NOMO-1 treated with dmso at 0.1 percent for 144 hours (cell line): ENCODE measurements around the gene NBEAL2.

Experiments used
- DNase-seq: peaks from one replicate; lab custom pipeline; 2025; ENCODE audit not compliant: unreplicated experiment; lab: John Stamatoyannopoulos, UW

NBEAL2 gene, protein sequence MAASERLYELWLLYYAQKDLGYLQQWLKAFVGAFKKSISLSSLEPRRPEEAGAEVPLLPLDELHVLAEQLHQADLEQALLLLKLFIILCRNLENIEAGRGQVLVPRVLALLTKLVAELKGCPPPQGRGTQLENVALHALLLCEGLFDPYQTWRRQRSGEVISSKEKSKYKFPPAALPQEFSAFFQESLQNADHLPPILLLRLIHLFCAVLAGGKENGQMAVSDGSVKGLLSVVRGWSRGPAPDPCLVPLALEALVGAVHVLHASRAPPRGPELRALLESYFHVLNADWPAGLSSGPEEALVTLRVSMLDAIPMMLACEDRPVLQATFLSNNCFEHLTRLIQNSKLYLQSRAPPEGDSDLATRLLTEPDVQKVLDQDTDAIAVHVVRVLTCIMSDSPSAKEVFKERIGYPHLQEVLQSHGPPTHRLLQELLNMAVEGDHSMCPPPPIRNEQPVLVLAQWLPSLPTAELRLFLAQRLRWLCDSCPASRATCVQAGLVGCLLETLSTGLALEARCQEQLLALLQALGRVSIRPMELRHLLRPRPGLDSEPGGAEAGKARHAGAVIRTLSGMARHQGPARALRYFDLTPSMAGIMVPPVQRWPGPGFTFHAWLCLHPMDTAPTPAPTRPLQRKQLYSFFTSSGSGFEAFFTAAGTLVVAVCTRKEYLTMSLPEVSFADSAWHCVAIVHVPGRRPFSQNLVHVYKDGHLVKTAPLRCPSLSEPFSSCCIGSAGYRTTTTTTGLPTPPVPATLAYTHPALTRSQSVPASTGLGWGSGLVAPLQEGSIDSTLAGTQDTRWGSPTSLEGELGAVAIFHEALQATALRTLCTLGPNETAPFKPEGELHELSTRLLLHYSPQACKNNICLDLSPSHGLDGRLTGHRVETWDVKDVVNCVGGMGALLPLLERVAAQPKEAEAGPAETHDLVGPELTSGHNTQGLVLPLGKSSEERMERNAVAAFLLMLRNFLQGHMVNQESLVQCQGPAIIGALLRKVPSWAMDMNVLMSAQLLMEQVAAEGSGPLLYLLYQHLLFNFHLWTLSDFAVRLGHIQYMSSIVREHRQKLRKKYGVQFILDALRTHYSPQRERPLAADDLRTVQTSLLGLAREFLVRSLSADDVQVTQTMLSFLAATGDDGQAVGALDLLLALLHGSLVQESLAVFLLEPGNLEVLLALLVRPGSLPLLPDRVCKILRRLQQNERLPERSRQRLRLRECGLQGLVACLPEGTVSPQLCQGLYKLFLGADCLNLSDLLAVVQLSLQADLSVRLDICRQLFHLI (N-terminal part only)

DNA sequence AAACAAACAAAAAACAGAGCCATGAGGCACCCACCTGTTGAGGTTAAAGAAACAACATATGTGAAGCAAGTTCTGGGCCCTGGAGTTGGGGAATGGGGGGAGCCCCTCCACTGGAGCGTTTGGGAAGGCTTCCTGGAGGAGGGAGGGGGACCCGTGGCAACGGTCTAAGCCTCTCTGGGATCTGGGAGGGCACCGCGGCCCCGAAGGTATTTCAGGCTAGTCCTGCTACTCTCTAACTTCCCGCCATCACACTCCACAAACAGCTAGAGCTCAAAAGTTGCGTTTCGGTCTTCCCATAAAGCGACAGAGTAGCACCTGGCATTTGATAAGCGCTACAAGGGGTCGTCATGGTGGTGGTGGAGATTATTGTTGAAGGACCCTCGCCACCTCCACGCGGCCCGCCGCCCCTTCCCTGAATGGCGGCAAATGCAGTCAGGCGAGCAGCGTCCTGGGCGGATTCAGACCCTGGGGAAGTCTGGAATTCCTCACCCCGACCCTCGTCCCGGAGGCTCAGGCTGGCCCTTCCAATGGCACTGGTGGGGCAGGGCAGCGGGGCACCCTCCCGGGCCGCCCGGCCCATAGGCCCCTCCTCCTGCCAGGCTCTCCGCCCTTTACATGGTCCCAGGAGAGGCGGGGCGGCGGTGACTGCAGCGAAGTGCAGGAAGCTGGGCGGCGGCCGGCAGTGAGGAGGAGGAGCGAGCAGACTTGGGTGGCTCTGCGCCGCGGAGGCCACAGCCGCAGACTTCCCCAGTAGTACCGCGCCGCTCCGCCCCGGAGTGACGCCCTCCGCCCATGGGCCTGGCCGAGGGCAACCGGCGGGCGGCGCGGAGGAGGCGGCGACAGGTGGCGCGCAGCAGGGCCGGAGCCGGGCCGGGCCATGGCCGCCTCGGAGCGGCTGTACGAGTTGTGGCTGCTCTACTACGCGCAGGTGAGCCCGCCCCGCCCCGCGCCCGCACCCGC, at the start of gene NBEAL2:
Gene NBEAL2 (plus strand): TSS at position 682 of the 960 bp plus-strand sequence. CDS start 196 bp downstream, at position 878.
- peak; percentile 99 for DNase-seq

DNA sequence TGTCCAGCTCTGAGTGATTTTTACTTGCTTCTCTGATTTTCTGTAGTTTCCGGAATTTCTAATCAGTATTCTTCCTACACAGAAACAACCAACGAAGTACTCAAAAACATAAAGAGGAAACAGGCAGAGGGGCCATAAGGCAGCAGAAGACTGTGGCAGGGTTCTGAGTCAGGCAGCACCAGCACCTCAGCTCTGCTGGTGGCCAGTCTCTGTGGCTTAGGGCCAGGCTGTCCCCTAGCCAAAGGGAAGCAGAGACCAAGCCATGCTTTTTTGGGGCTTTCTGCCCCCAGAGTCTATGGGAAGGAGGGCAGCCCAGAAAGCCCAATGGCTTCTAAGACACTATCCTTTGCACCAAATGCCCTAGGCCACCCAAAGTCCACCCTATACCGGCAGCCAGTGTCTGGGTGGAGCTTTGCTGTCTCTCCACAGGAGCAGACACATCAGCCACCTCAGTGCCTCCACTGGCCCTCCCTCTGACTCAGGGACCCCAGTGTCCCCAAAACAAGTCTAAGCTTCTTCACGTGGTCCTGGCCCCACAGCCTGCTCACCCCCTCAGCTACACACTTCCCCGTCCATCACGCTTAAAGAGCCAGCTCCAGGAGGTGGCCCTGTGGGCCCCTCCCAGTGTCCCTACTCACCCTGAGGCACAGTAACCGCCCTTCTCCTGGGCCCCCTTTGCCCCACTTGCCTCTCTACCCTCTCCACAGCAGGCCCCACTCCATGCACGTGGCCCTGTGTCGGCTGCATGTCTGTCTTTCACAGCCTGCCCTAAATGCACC, 49.1 kb upstream of the NBEAL2 start:
- DNase-seq: no peak

DNA sequence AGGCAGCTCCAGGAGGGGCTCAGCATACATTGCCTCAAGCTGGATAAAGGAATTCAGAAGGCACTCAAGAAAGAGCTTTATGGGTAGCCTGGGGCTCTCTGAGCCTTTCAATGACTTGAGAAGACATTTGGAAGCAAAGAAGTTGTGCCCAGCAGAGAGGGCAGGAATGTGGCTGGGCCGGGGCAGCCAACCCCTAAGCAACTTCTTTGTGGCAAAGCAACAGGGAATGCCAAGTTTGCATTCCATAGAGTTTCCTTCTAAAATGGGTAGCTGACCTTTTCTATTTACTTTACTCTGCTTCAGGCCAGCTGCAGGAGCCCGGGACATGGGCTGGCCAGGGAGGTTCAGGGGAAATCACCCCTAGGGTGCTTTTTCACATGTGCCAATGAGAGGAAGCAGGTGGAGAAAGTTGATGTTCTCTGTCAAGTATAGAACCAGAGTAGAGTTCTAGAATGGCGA, 48.5 kb upstream of the NBEAL2 start:
- no peak for DNase-seq

DNA sequence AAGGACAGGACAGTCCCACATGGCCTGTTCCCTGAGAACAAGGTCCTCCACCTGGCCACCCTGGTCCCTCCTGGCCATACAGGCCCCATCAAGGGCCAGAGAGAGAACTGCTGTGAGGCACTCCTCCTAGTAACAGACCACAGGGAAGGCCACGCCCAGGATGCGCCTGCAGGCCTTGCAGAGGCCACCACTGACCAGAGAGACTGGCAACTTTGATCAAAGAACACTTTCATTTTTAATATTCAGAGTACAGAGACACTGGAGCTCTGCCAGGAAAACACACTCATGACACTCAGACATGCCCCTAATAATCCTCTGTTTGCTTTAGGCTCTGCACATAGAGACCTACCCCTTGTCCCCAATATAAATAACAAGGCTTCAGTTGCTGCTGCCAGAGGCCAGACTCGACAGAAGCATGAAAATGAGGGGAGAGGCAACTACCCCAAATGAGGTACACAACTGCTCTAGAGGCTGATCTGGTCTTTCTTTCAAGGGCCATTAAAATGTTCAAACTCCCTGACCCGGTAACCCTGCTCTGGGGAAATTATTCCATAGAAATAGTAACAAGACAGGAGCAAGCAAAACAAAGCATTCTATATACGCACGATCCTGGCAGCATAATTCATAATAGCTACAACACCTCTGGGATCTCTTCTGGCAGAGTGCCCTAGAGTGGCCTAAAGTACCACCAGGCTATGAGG, 47.7 kb upstream of the NBEAL2 start:
- DNase-seq: no peak

DNA sequence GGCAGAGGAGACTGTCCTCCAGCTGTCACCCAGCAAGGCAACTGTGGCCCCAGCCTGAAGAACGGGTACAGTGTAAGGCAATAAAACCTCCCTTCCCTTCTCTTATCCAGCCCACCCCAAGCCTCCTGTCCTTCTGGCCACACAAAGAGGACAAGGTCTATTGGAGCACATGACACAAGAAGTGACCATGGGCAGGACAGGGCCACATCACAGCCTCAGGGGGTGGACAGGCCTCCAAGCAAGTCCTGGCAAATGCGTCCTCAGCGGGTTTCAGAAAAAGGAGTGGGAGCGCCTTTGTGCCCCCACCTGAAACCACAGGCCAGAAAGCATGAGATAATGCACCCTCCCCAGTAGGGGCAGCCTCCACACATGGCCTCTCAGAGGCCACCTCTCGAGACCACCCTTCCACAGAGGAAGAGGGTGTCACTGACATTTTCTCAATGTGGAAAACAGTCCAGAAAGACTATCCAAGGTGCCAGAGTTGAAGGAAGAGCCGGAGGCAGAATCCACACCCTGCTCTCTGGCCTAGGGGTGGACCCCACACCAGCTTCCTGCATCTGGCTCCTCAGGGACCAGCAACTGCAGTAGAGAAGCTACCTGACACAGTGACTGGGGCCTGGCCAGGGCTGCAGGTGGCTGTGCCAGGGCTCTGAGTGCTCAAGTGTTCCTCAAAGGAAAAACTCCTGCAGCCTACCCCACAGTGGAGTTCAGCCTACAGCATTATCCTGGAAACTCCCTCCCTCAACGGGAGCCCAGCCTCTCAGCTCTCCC, 46.8 kb upstream of the NBEAL2 start:
- DNase-seq: no peak

DNA sequence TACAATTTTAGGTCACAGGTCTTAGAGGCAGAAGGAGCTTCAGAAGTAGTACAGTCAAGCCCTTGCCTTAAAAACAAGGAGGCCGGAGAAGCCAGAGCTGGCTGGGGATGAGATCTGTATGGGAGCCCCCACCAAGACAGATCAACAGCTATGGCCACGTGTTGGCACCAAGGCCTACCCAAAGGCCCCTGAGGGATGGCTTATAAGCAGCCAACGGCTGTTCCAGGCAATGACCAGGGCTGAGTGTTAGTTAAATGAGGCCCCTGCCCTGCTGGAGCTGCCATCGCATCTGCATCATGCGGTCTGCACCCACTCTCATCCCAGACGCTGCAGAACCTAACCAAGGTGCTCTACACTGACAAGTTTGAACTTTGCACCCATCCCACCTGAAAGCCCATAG, 46.2 kb upstream of the NBEAL2 start:
- no peak for DNase-seq

DNA sequence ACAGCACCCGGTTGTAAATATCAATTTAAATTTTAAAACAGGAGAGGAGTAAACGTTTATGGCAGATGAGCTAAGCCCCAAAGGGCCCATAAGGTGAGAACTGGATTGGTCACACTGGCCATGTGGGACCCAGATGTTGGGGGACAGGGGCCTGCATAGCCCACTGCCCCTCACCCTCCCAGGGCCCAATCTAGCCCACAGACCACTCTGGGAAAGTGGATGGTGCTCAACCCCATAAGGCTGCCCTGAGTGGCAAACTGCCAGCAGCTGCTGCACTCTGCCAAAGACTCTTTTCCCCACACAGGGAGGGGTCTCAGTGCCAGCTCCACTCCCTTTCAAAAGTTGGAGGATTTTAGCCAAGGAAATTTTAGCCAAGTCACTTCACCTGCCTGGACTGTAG, 45.4 kb upstream of the NBEAL2 start:
- no peak for DNase-seq

DNA sequence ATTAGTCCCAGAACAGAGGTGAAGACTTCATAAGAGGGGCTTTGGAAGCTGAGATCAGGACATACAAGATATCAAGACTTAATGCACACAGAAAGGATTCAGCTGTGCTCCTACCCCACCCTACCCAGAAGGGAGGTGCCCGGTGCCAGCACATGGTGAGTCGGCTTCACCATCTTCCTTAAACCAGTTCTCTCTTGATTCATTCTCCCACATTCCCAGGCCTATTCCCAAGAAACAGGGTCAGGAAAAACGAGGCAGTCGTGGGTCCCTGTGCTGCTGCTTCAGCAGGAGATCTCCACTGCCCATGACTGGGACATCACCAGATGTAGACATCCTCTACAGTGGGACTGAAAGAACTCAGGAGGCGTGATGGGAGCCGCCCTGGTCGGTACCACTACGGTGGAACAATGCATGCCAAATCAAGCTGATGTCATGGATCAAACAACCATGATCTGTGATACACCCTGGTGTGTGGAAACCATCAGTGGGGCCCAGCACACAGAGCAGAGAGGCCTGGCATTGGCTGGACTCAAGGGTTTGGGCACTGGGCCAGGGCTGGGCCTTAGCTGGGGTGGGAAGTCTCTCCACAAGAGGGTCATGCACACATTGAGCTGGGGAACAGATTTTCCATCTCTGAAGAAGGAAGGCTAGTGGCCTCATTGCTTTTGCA, 44.8 kb upstream of the NBEAL2 start:
- DNase-seq: no peak

DNA sequence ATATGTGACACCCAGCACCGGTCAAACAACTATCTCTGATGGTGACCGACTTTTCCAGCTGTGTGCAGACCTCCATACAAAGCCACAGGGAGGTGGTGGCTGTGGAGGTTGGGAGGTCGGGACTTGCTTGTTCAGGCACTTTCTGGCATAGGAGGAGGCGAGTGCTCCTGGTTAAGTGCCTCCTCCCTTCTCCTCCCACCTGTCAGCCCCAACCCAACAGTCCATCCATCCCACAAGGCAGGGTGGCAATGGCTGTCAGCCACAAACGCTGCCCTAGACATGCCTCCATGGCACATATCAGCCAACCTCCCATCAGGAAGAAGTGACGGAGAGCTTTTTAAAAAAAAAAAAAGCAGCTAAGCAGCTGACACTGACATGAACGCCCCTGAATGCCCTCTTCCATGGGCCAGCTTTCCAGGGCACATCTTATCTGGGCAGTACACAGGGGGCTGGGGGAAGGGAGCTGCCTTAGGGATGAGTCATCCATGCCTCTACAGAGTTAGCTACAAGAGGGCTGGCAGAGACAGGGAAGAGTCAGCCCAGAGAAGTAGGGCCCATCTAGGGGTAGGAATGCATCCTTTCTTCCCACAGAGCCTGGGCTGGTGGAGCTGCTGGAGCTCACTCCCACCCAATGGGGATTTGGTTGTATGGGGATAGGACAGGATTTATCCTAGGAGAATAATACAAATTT, 44.2 kb upstream of the NBEAL2 start:
- DNase-seq: no peak

DNA sequence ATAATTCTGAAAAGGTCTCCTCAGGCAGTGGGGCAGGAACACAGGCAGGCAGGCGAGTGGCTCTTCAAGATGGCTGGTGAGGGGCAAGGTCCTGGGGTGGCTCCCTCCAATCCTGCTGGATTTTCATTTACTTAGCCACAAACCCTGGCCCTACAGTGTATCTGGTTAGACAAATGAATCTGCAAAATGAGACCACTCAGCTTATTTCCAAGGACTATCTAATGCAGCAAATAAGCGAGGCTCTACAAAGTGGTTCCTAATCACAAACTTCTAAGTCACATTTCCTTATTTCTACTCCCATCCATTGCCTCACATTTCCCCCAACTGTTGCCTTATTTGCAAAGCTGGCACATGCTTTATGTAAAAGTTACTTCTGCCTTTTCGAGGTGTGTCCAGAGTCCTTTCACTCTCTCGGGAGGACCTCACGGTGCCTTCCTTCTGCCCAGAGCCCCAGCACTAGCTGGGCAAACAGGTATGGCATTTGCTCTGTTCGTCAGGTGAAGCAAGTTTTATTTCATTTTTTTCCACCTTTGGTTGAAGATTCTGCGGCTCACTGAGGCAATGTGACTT, 43.4 kb upstream of the NBEAL2 start:
- peak; percentile 71 for DNase-seq

DNA sequence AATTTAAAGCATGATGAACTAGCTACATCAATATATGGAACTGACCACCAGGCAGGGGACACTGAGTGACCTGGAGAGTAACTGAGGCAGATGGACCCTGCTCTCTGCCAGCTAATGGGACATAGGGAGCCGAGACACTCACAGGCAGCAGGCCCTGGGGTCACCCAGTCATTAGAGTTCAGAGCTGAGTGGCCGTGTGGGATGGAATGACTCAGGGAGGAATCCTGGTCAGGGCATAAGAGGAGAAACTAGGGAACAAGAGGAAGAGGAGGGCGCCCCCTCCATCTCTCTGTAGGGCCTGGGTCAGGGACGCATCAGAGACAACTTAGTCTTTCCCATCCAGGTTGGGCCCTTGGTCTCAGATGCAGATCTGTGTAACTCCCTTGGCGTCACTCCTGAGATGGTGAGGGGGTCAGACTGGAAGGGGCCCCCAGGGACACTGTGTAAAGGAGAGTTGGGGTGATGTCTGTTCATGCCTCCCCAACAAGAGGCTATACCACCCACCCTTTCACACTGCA, 42.7 kb upstream of the NBEAL2 start:
- DNase-seq: no peak

DNA sequence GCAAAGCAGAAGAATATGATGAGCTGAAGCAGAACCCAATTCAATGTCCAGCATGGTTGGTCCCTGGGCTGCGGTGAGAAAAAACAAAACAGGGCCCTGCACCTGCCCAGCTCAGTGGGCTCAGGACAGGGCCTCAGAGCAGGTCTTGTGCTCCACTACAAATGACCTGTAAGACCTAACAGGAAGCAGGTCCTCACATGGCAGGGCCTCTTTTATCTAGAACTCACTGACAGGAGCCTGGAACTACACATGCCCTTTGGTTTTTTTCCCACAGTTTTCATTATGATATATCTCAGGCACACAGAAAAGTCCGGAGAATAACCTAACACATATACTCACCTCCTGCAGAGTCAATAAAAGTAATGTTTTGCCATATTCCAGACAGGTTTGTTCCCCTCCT, 41.3 kb upstream of the NBEAL2 start:
- DNase-seq: no peak

DNA sequence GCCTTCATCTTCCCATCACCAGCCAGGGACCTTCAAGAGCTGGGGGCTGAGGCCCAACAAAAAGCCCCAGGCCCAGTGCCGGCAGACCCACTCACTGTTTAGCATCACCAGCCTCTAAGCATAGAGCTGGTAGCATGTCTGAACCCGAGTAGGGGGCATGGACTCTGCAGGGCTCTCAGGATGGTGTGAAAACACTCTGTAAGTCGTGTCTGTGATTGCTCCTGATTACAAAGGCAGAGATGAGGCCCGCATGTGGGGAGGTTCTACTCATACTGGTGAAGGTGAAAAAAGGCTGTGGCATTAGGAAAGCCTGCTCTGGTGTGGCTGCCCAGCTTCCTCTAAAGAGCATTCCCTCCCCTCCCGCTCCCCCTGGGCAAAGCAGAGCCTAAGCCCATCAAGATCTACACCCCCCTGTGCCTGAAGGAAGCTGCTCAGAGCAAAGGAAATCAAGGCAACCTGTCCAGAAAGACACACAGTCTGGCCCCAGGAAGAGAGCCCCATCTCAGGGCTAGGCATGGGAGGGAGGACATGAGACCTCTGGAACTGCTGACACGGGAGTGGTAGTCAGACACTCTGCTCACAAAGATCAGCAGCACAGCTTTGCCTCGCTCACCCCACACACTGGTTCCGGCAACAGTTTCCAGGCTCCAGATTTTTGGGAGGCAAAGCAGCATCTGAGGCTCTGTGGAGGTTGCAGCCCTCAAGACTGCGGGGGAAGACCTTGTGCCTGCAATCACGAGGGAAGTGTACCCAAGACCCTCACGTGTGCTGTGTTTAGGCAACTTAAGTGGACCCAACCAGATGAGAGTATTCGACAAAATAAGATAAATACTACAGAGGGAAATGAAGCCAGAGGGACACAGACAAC, 39.7 kb upstream of the NBEAL2 start:
- DNase-seq: no peak

DNA sequence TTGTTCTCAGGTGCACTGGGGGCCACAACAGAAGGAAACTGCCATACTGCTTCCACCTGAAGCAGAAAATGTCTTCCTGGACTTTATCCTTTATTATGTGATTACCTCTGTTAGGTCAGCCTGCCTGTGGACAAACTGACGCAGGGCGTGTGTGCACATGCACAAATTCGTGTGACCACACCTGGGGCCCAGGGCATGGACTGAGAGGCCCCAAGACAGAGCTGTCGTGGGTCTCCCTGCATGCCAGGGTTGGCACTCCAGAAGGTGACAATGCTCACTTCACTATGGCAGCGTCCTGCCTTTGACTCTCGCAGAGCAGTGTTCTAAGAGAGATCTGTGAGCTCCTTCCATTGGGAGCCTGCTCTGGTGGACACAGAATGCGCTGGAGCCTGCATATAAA, 37.4 kb upstream of the NBEAL2 start:
- DNase-seq: no peak

DNA sequence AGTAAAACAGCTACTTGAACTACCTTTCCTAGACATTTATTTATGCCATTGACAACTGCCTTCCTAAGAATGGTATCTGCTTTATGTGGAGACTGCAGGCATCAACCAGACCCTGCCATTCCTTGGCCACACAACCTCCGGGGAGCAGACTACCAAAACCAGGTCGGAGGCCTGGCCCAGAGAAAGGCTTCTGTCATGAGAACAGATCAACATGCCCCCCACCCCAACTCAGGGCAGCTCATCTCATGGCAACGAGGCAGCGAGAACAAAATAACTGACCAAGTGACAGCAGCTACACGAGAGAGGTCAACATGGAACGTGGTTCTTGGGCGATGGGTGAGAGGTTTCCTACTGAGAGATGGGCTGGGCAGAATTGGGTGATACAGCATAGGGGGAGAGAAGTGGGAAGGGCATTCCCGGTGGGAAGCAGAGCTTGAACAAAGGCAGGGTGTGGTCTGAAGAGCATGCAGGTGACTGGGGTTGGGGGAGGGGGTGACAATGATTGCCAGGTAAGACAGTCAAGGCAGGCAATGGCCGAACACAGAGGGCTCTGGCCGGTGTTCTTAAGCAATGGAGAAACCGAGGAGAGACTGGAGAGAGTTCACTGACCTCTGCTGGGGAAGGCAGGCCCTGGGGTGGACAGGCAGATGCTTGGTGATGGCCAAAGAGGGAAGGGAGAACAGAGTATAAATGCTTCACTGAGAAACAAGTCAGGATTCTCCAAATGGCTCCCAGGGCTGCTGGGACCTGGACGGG, 36.8 kb upstream of the NBEAL2 start:
- DNase-seq: no peak
